ENCODE results near the gene ENPP6.
"Not testable (repeated sequence)": the region's sequence is repeated elsewhere in the genome, so short reads cannot be mapped to it uniquely, and the experiment has no call there.

GRCh38 chr4:184207734-184208607 is 9.7 kb downstream of the ENPP6 start:
- TF ChIP-seq CTCF, POLR2A (IDR thresholded peaks at IDR 0.05): not testable (repeated sequence)
